SW 1271 (cell line): ENCODE data around the gene MACC1.
"Not testable (repeated sequence)": the region's sequence is repeated elsewhere in the genome, so short reads cannot be mapped to it uniquely, and the experiment has no call there.

Experiments
- DNase-seq, 2 experiments: peaks; one replicate each; lab custom pipeline; 2025; lab: John Stamatoyannopoulos, UW

The MACC1 gene

GRCh38 chr7:20229081-20229480, 11.9 kb upstream of the MACC1 start:
- no peak for DNase-seq

GRCh38 chr7:20228654-20229053, 11.5 kb upstream of the MACC1 start:
- no peak for DNase-seq

- DNase-seq, result no peak
These were observed 10.2 kb upstream of the MACC1 start for GRCh38 chr7:20227291-20227795.

GRCh38 chr7:20226860-20227259, 9.7 kb upstream of the MACC1 start:
- no peak for DNase-seq

GRCh38 chr7:20225384-20225783, 8.2 kb upstream of the MACC1 start:
- DNase-seq, result no peak

GRCh38 chr7:20224025-20224424, 6.8 kb upstream of the MACC1 start:
- DNase-seq, result no peak

GRCh38 chr7:20223356-20223755, 6.2 kb upstream of the MACC1 start:
- DNase-seq, result no peak

- no peak for DNase-seq
These were observed 5.1 kb upstream of the MACC1 start for GRCh38 chr7:20222219-20222828.

- no peak for DNase-seq
These were observed 3.9 kb upstream of the MACC1 start for GRCh38 chr7:20220921-20221547.

GRCh38 chr7:20220293-20220761, 3.1 kb upstream of the MACC1 start:
- DNase-seq, result no peak

GRCh38 chr7:20219446-20220292, 2.5 kb upstream of the MACC1 start:
- no peak for DNase-seq

- no peak for DNase-seq
These were observed 1.9 kb upstream of the MACC1 start for GRCh38 chr7:20219062-20219445.

- no peak for DNase-seq
These were observed 1.1 kb upstream of the MACC1 start for GRCh38 chr7:20218279-20218678.

GRCh38 chr7:20216406-20217036, 663 bp downstream of the MACC1 start:
- no peak for DNase-seq

- no peak for DNase-seq
These were observed 2.1 kb downstream of the MACC1 start for GRCh38 chr7:20214921-20215669.

- no peak for DNase-seq
These were observed 3.1 kb downstream of the MACC1 start for GRCh38 chr7:20214132-20214531.

- DNase-seq, result no peak
These were observed 3.8 kb downstream of the MACC1 start for GRCh38 chr7:20213378-20213777.

GRCh38 chr7:20211376-20211775, 5.8 kb downstream of the MACC1 start:
- DNase-seq, result no peak

- no peak for DNase-seq
These were observed 8.4 kb downstream of the MACC1 start for GRCh38 chr7:20208651-20209307.

GRCh38 chr7:20207811-20208210, 9.4 kb downstream of the MACC1 start:
- DNase-seq, result not testable (repeated sequence)
